H1 (cell line): ENCODE data around the gene NHLRC2. TPM values are rescaled to one million over a fixed set of nuclear protein-coding genes. Genes with fewer than 3 reads are reported as not detected.

ENCODE experiments used
- CTCF ChIA-PET: fragments of 300-600 bp; sonication (Branson Sonifier 250); formaldehyde crosslinking; loops from one replicate; lab custom pipeline; 2021; ENCODE audit not compliant: partially characterized antibody; lab: Charles Lee
- POLR2A ChIA-PET: fragments of 300-600 bp; sonication (Branson Sonifier 250); formaldehyde crosslinking; loops from one replicate; lab custom pipeline; 2021; ENCODE audit warnings: inconsistent platforms; ENCODE audit not compliant: partially characterized antibody; lab: Charles Lee
- DNase-seq, 2 experiments: peaks; one replicate each; pipeline versions ENCODE4 v3.0.0 to v3.0.0-alpha.2; 2010 to 2022; ENCODE audit warnings: low spot score in 2 of 2, low read depth in 1 of 2, mixed read lengths in 1 of 2
- FAIRE-seq: peaks from 2 replicates; lab custom pipeline; 2011; peaks lifted over from hg19 to GRCh38; lab: Jason Lieb, UNC
- H2AFZ ChIP-seq: 2 replicates; pipeline ENCODE4 v1.8.1; 2012; ENCODE audit warnings: low read length, inconsistent platforms
- H2AK5ac ChIP-seq: 2 replicates; pipeline ENCODE4 v1.6.1; 2013; ENCODE audit warnings: low read depth, low read length
- H2BK120ac ChIP-seq: replicated peaks from 2 replicates; pipeline ENCODE3; 2013; ENCODE audit warnings: low read depth, low read length, inconsistent platforms
- H2BK12ac ChIP-seq: 2 replicates; pipeline ENCODE4 v1.6.1; 2013; ENCODE audit warnings: low read depth, low read length
- H2BK15ac ChIP-seq: 2 replicates; pipeline ENCODE4 v1.6.1; 2013; ENCODE audit warnings: low read length
- H2BK20ac ChIP-seq: 2 replicates; pipeline ENCODE4 v1.6.1; 2013; ENCODE audit warnings: low read length
- H2BK5ac ChIP-seq: 2 replicates; pipeline ENCODE4 v1.6.1; 2013; ENCODE audit warnings: low read depth, low read length
- H3K14ac ChIP-seq: 2 replicates; pipeline ENCODE4 v1.6.1; 2013; ENCODE audit warnings: inconsistent platforms; ENCODE audit not compliant: insufficient read length
- H3K18ac ChIP-seq: 2 replicates; pipeline ENCODE4 v1.6.1; 2013; ENCODE audit warnings: low read length; ENCODE audit errors: extremely low read depth
- H3K23ac ChIP-seq: 2 replicates; pipeline ENCODE4 v1.6.1; 2013; ENCODE audit warnings: inconsistent platforms; ENCODE audit not compliant: insufficient read length
- H3K23me2 ChIP-seq: 2 replicates; pipeline ENCODE4 v1.6.1; 2013; ENCODE audit warnings: low read depth, low read length
- H3K27ac ChIP-seq: 2 replicates; pipeline ENCODE4 v1.6.1; 2011; ENCODE audit warnings: low read depth, low read length, inconsistent platforms
- H3K27me3 ChIP-seq, 4 experiments: replicated peaks in 1 of 4; 1 replicate in 1 of 4; 2 replicates in 3 of 4; pipeline versions ENCODE4 v1.6.1 to v1.8.1; 2011 to 2013; ENCODE audit warnings: low read length in 3 of 4, mild to moderate bottlenecking in 3 of 4, inconsistent platforms in 2 of 4, mixed read lengths in 2 of 4, moderate library complexity in 1 of 4; ENCODE audit not compliant: control insufficient read depth in 3 of 4, insufficient read depth in 3 of 4; ENCODE audit errors: extremely low read depth in 1 of 4
- H3K36me3 ChIP-seq, 4 experiments: 2 replicates each; pipeline versions ENCODE4 v1.6.1 to v1.8.1; 2011 to 2013; ENCODE audit warnings: mild to moderate bottlenecking in 4 of 4, low read length in 3 of 4, moderate library complexity in 2 of 4, control low read depth in 1 of 4, inconsistent platforms in 1 of 4; ENCODE audit not compliant: insufficient read depth in 4 of 4, control insufficient read depth in 2 of 4
- H3K4ac ChIP-seq: replicated peaks from 2 replicates; pipeline ENCODE3; 2013; ENCODE audit warnings: low read length, low read depth, mixed read lengths, inconsistent platforms; ENCODE audit not compliant: insufficient read length
- H3K4me1 ChIP-seq, 4 experiments: replicated peaks in 1 of 4; 1 replicate in 1 of 4; 2 replicates in 3 of 4; pipeline versions ENCODE4 v1.6.1 to v1.8.1; 2011 to 2013; ENCODE audit warnings: low read length in 3 of 4, inconsistent platforms in 2 of 4, mixed read lengths in 1 of 4; ENCODE audit not compliant: insufficient read depth in 4 of 4, control insufficient read depth in 3 of 4
- H3K4me2 ChIP-seq, 2 experiments: 2 replicates each; pipeline versions ENCODE4 v1.6.1 to v1.8.1; 2011 to 2013; ENCODE audit warnings: low read depth in 2 of 2, low read length in 2 of 2, control low read depth in 1 of 2, inconsistent platforms in 1 of 2, mild to moderate bottlenecking in 1 of 2; ENCODE audit not compliant: insufficient read depth in 1 of 2
- H3K4me3 ChIP-seq, 4 experiments: fragments of 200-600, 300-600 bp in 1 of 4; sonication (generic), shearing (Covaris generic), sonication (Bioruptor Twin) in 1 of 4; 2 replicates each; pipeline versions ENCODE4 v1.5.1 to v1.8.1; 2011 to 2016; ENCODE audit warnings: low read length in 4 of 4, low read depth in 3 of 4, control low read depth in 2 of 4, inconsistent platforms in 2 of 4, mild to moderate bottlenecking in 2 of 4, mixed read lengths in 1 of 4, moderate library complexity in 1 of 4; ENCODE audit not compliant: insufficient read depth in 2 of 4; ENCODE audit errors: extremely low read depth in 1 of 4
- H3K56ac ChIP-seq: replicated peaks from 2 replicates; pipeline ENCODE3; 2013; ENCODE audit warnings: low read depth, mild to moderate bottlenecking, mixed read lengths, low read length, inconsistent platforms; ENCODE audit not compliant: insufficient read length
- H3K79me1 ChIP-seq: 2 replicates; pipeline ENCODE4 v1.6.1; 2013; ENCODE audit warnings: low read depth, low read length, control low read depth
- H3K79me2 ChIP-seq, 2 experiments: 2 replicates each; pipeline versions ENCODE4 v1.6.1 to v1.8.1; 2012 to 2013; ENCODE audit warnings: low read length in 2 of 2, mild to moderate bottlenecking in 2 of 2, inconsistent platforms in 1 of 2; ENCODE audit not compliant: insufficient read depth in 2 of 2, control insufficient read depth in 1 of 2
- H3K9ac ChIP-seq, 4 experiments: replicated peaks in 1 of 4; 1 replicate in 1 of 4; 2 replicates in 3 of 4; pipeline versions ENCODE4 v1.6.1 to v1.8.1; 2011 to 2013; ENCODE audit warnings: low read depth in 3 of 4, low read length in 3 of 4, control low read depth in 2 of 4, mild to moderate bottlenecking in 2 of 4, moderate library complexity in 2 of 4, inconsistent platforms in 1 of 4; ENCODE audit errors: extremely low read depth in 1 of 4
- H3K9me3 ChIP-seq, 2 experiments: 2 replicates each; pipeline versions ENCODE4 v1.6.1 to v1.8.1; 2012 to 2013; ENCODE audit warnings: mild to moderate bottlenecking in 2 of 2, moderate library complexity in 2 of 2, control low read depth in 1 of 2, inconsistent platforms in 1 of 2, low read depth in 1 of 2, low read length in 1 of 2, mixed read lengths in 1 of 2; ENCODE audit not compliant: insufficient read depth in 2 of 2
- H4K20me1 ChIP-seq, 2 experiments: replicated peaks in 1 of 2; 2 replicates each; pipeline versions ENCODE3 to v1.8.1; 2011 to 2013; ENCODE audit warnings: inconsistent platforms in 2 of 2, low read length in 2 of 2, mild to moderate bottlenecking in 1 of 2; ENCODE audit not compliant: insufficient read depth in 2 of 2, control insufficient read depth in 1 of 2
- H4K5ac ChIP-seq: 2 replicates; pipeline ENCODE4 v1.6.1; 2013; ENCODE audit warnings: low read length, low read depth, mixed read lengths, inconsistent platforms; ENCODE audit not compliant: insufficient read length
- H4K8ac ChIP-seq: 2 replicates; pipeline ENCODE4 v1.8.0; 2013; ENCODE audit warnings: mild to moderate bottlenecking, moderate library complexity, low read length, inconsistent platforms; ENCODE audit not compliant: insufficient read depth; ENCODE audit errors: extremely low read depth
- H4K91ac ChIP-seq: replicated peaks from 2 replicates; pipeline ENCODE3; 2013; ENCODE audit warnings: low read length, mixed read lengths, inconsistent platforms; ENCODE audit not compliant: insufficient read length
- ASH2L ChIP-seq: fragments of 200-600, 300-600 bp; sonication (generic); IDR thresholded peaks from one replicate; pipeline ENCODE4 v1.7.1; 2017; ENCODE audit warnings: low read length
- BACH1 ChIP-seq: IDR thresholded peaks from 2 replicates; pipeline ENCODE4 v1.6.1; 2012; ENCODE audit warnings: low read length, improper control_type of control experiment
- BRCA1 ChIP-seq: IDR thresholded peaks from 2 replicates; pipeline ENCODE4 v1.6.1; 2012; ENCODE audit warnings: low read depth, low read length, improper control_type of control experiment
- CBX5 ChIP-seq: fragments of 300-800, 300-1000 bp; sonication (generic); IDR thresholded peaks from 2 replicates; pipeline ENCODE4 v1.7.1; 2016; ENCODE audit warnings: antibody characterized with exemption, low read length, low read depth
- CBX8 ChIP-seq: fragments of 300-800, 300-1000 bp; sonication (generic); IDR thresholded peaks from 2 replicates; pipeline ENCODE4 v1.7.1; 2016; ENCODE audit warnings: low read depth, low read length, borderline replicate concordance
- CREB1 ChIP-seq: IDR thresholded peaks from 2 replicates; pipeline ENCODE4 v1.6.1; 2012; ENCODE audit warnings: inconsistent platforms
- KDM4A ChIP-seq: IDR thresholded peaks from one replicate; pipeline ENCODE4 v1.7.1; 2012; ENCODE audit warnings: low read depth, mild to moderate bottlenecking, moderate library complexity, low read length, inconsistent platforms; ENCODE audit not compliant: severe bottlenecking
- NANOG ChIP-seq: IDR thresholded peaks from 2 replicates; pipeline ENCODE4 v1.6.1; 2011; ENCODE audit warnings: low read length, low read depth, mild to moderate bottlenecking, inconsistent platforms; ENCODE audit not compliant: insufficient read depth, poor library complexity, severe bottlenecking
- PHF8 ChIP-seq: fragments of 200-600 bp; sonication (generic); conservative IDR thresholded peaks from 2 replicates; pipeline ENCODE4 v1.7.1; 2012; ENCODE audit warnings: low read depth, mild to moderate bottlenecking, inconsistent platforms, low read length, moderate library complexity
- POLR2A ChIP-seq, 2 experiments: IDR thresholded peaks; 1 replicate in 1 of 2; 2 replicates in 1 of 2; pipeline ENCODE4 v1.6.1; 2011; ENCODE audit warnings: low read depth in 2 of 2, low read length in 2 of 2, mild to moderate bottlenecking in 2 of 2; ENCODE audit errors: control extremely low read depth in 1 of 2
- SP2 ChIP-seq: IDR thresholded peaks from 2 replicates; pipeline ENCODE4 v1.6.1; 2012; ENCODE audit warnings: mild to moderate bottlenecking, low read length, inconsistent platforms
- ZNF274 ChIP-seq: IDR thresholded peaks from 2 replicates; pipeline ENCODE4 v1.7.0; 2012; ENCODE audit warnings: low read length, borderline replicate concordance; ENCODE audit errors: extremely low read depth
- WGBS, 2 experiments: shearing (Covaris generic) in 1 of 2; methylation state at CpG; one replicate each; pipeline versions ENCODE4 v1.1.6 to v1.1.7; 2013 to 2015; ENCODE audit warnings: low lambda C conversion rate in 2 of 2, mixed read lengths in 2 of 2, inconsistent platforms in 1 of 2, low coverage in 1 of 2, missing lambda C conversion rate in 1 of 2; ENCODE audit not compliant: insufficient replicate concordance in 2 of 2, insufficient coverage in 1 of 2, insufficient read length in 1 of 2; ENCODE audit errors: extremely low coverage in 1 of 2, missing lambda C conversion rate in 1 of 2; 5-methylcytosine and 5-hydroxymethylcytosine counted together
- polyA plus RNA-seq, 7 experiments: library from polyadenylated mRNA; depleted of rRNA in 3 of 7; stranded (reverse) in 5 of 7; unstranded in 2 of 7; fragments of >200 nt in 5 of 7; fragments of 200-250 nt in 2 of 7; gene quantifications; 1 replicate in 5 of 7; 2 replicates in 1 of 7; 4 replicates in 1 of 7; pipeline versions ENCODE4 v1.2.1 to v1.2.3, GENCODE V29; 2011 to 2013; ENCODE audit warnings: missing spikeins in 2 of 7, mixed read lengths in 2 of 7
- total RNA-seq: library from RNA; stranded (reverse); fragmentation: NEBNext Ultra II Directional; extraction: Animal tissue kit (Norgen Biotek cat#: 25700); gene quantifications from 2 replicates; pipeline ENCODE4 v1.2.1, GENCODE V29; 2021
- TF ChIP-seq, protein P1 (sequence below): IDR thresholded peaks from 2 replicates; pipeline ENCODE4 v1.6.1; 2011; ENCODE audit warnings: low read length, improper control_type of control experiment

NHLRC2 gene
- total and polyA plus RNA-seq, 2 of the 8 experiments (the other 6 are each of a cell fraction or from before 2014, with no cell fraction given) = 4.9 to 25.6 TPM

DNA sequence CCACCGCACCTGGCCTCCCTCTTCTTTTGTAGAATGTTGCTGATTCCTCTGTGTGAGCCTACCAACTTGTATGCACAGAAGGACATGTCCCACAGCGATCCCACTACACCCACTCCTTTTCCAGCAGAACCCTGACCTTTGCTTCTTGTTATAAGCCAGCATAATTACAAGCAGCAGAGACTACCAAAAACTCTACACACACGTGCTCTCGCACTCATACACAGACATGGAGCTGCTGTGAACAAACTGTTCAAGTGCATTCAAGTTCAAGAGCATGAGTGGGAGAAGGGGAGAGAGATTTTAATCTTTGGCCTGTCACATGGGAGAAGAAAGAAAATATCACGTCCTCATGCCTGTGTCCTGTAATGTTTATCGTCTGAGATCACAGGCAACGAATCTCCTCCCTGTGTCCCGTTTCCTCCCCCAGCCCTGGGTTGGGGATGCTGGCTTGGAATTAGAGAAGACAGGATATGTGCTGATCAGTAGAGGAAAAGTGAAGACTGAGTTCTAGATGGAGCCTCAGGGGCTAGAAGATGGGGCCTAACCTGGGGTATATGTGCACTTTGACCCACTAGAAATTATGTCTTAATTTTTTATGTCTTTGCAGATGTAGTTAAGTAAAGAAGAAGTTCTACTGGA lies 79.6 kb downstream of the NHLRC2 start:
- no peaks in the 10 kb centered on the region for H3K9me3 ChIP-seq
- WGBS, 2 experiments = 95% methylated on average over 8 of the region's 8 CpGs; no CpG with 5 or more reads in 1 of the 2 experiments

More for the DNA sequence above, 79.6 kb downstream of the NHLRC2 start:
- no peak overlapping the region for H2AK5ac ChIP-seq
- H3K27me3 ChIP-seq = no peaks in the 10 kb centered on the region
- no peak overlapping the region for H3K4me2 ChIP-seq
- H3K4me1 ChIP-seq = no peaks in the 10 kb centered on the region
- H3K4me3 ChIP-seq = no peak overlapping the region
- H3K79me2 ChIP-seq = no peaks in the 10 kb centered on the region
- CTCF ChIA-PET = no interaction called here
- POLR2A ChIA-PET = no interaction called here
- H3K18ac ChIP-seq = no peak overlapping the region
- H3K79me1 ChIP-seq = no peaks in the 10 kb centered on the region
- no peaks in the 10 kb centered on the region for H4K20me1 ChIP-seq
- FAIRE-seq (no peak), DNase-seq (no peak)
- no peak overlapping the region for H4K91ac ChIP-seq
- H4K8ac ChIP-seq = no peak overlapping the region; the same call in 1 of the 2 replicates
- H2BK15ac ChIP-seq = no peak overlapping the region
- no peak overlapping the region for H3K56ac ChIP-seq
- no peaks in the 10 kb centered on the region for H3K36me3 ChIP-seq
- no peak overlapping the region for H2BK20ac ChIP-seq
- H2BK5ac ChIP-seq = no peak overlapping the region
- H3K23ac ChIP-seq = no peak overlapping the region
- H3K23me2 ChIP-seq = no peaks in the 10 kb centered on the region; the same call in 1 of the 2 replicates
- TF ChIP-seq BRCA1 (no peak), NANOG (no peak), CREB1 (no peak), CBX5 (no peak), ZNF274 (no peak), SP2 (no peak), BACH1 (no peak), KDM4A (no peak), CBX8 (no peak), POLR2A (IDR thresholded peaks at IDR 0.05; ENCODE audit: control extremely low read depth in 1 of 2, low read depth in 2 of 2, low read length in 2 of 2) (no peak), ASH2L (no peak), PHF8 (no peak)
- TF ChIP-seq, protein P1, sequence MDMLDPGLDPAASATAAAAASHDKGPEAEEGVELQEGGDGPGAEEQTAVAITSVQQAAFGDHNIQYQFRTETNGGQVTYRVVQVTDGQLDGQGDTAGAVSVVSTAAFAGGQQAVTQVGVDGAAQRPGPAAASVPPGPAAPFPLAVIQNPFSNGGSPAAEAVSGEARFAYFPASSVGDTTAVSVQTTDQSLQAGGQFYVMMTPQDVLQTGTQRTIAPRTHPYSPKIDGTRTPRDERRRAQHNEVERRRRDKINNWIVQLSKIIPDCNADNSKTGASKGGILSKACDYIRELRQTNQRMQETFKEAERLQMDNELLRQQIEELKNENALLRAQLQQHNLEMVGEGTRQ = no peak
- H3K4ac ChIP-seq = no peak overlapping the region
- H4K5ac ChIP-seq = no peak overlapping the region
- no peak overlapping the region for H2AFZ ChIP-seq
- no peak overlapping the region for H3K14ac ChIP-seq
- H3K27ac ChIP-seq = no peak overlapping the region
- H2BK12ac ChIP-seq = no peak overlapping the region
- no peak overlapping the region for H2BK120ac ChIP-seq
- H3K9ac ChIP-seq = no peak overlapping the region
